Activated CD8-positive, alpha-beta memory T cell treated with anti-CD3 and anti-CD28 coated beads, Interleukin-2, amount 50 U/mL, for 4 hours (primary cell): ENCODE results near the gene KPNA6.
"Not testable (repeated sequence)": the region's sequence is repeated elsewhere in the genome, so short reads cannot be mapped to it uniquely, and the experiment has no call there.

Experiments
- DNase-seq: peaks from one replicate; pipeline ENCODE4 v3.0.0-alpha.2; 2020

The KPNA6 gene

DNA sequence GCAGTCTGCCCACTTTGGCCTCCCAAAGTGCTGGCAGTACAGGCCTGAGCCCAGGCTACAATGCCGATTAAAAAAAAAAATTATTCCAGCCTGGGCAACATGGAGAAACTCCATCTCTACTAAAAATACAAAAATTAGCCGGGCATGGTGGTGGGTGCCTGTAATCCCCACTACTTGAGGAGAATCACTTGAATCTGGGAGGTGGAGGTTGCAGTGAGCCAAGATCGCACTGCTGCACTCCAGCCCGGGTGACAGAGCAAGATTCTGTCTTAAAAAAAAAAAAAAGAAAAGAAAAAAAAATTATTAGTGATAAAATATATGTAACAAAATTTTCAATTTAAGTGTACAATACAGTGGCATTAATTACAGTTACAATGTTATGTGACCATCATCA lies 35.4 kb downstream of the KPNA6 start:
- not testable (repeated sequence) for DNase-seq

DNA sequence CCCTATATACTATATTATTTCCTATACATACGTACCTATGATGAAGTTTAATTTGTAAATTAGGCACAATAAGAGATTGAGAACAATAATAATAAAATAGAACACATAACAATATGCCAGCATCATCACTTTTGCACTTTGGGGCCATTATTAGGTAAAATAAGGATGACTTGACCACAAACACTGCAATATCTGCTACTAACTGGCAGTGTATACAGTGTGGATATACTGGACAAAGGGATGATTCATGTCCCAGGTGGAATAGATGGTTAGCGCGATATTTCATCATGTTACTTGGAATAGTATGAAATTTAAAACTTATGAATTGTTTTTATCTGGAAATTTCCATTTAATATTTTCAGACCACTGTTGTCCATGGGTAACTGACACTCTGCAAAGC lies 36.2 kb downstream of the KPNA6 start:
- no peak for DNase-seq

DNA sequence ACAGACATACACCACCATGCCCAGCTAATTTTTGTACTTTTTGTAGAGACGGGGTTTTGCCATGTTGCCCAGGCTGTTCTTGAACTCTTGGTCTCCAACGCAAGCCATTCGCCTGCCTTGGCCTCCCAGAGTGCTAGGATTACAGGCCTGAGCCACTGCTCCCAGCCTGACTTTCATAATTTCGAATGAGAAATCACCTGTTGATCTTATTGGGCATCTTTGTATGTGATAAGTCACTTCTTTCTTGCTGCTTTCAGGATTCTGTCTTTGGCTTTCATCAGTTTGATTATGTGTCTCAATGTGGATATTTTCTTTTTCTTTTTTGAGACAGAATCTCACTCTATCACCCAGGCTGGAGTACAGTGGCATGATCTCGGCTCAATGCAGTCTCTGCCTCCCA lies 39.9 kb downstream of the KPNA6 start:
- not testable (repeated sequence) for DNase-seq

DNA sequence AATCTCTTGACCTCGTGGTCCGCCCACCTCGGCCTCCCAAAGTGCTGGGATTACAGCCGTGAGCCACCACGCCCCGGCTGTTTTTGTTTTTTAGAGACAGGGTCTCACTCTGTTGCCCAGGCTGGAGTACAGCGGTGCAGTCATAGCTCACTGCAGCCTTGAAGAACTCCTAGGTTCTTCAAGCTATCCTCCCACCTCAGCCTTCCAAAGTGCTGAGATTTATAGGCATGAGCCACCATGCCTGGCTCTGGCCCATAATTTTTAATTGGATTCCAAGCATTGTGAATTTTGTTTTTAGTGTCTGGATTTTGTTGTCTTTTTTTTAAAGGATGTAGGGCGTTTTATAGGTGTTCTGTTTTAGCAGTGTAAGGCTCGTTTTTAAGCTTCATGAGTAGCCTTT lies 43.0 kb downstream of the KPNA6 start:
- DNase-seq, result no peak

DNA sequence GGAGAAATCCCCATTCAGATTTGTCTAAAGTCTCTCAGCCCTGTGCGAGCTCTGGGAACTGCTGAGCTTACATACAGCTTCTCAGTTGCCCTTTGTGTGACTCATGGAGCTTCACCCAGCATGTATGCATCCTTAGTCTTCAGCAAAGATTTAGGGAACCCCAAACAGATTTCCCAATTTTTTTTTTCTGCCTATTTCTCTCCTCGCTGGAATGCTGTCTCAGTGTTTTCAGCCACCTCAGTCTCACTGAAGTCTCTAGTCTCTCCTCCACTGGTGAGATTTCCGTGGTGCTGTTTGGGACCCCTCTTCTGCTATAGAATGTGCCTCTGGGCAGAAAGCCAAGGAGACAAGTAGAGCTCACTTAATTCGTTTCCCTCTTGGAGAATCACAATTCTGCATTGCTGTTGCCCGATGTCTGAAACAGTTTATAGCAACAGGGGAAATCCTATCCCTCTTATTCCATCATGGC lies 43.5 kb downstream of the KPNA6 start:
- no peak for DNase-seq

DNA sequence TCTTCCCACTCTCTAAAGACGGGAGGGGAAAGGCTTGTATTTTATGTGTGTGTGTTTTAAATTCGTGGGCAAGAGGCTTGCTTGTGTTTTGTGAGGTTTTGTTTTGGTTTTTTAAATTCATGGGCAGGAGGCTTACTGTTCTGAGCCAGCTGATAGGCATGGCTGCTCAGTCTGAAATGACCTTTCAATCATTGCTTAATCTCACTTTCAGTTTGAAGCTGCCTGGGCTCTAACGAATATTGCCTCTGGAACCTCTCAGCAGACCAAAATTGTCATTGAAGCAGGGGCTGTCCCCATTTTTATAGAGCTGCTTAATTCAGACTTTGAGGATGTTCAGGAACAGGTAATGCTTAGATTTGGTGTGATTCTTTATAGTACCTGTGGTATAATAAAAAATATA lies 51.3 kb downstream of the KPNA6 start:
- DNase-seq, result no peak

DNA sequence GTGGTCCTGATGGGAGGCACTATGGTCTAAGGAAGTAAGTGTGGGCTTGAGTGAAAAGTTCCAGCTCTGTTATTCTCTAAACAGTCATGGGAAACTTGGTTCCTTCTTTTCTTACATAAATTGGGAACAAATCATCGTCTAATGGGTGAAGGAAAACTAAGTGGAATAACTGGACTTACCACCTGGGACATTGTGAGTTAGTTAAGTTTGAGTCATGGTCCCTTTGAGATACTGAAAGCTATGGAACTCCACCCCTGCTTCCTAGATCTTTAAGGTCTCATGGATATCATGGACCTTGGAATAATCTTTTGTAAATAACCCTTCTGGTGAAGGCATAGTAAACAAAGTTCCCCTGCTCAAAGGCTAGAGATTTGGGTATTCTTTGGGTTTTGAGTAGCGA lies 55.5 kb downstream of the KPNA6 start:
- DNase-seq, result no peak

DNA sequence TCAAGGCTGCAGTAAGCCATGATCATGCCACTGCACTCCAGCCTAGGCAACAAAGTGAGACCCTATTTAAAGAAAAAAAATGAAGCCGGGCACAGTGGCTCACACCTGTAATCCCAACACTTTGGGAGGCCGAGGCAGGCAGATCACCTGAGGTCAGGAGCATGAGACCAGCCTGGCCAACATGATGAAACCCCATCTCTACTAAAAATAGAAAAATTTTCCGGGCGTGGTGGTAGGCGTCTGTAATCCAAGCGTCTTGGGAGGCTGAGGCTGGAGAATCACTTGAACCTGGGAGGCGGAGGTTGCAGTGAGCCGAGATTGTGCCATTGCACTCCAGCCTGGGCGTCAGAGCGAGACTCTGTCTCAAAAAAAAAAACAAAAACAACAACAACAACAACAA lies 57.8 kb downstream of the KPNA6 start:
- not testable (repeated sequence) for DNase-seq

DNA sequence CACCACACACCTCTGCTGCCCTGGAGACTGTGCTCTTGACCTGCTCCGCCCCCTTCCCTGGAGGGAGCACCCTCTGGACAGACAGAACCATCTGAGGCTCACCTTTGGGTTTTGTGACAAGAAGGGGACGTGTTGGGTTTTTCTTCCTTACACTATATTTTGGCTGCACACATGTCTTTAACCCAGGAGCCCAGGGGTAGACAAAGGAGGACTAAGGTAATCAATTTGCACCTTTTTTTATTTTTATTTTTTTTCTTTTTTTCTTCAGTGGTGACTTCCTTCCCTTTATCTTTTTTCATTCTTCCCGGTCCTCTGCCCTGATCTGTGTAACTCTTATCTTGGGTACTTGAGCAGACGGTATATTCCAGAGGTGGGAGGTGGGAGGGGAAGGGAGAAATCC lies 63.1 kb downstream of the KPNA6 start:
- DNase-seq, result no peak

DNA sequence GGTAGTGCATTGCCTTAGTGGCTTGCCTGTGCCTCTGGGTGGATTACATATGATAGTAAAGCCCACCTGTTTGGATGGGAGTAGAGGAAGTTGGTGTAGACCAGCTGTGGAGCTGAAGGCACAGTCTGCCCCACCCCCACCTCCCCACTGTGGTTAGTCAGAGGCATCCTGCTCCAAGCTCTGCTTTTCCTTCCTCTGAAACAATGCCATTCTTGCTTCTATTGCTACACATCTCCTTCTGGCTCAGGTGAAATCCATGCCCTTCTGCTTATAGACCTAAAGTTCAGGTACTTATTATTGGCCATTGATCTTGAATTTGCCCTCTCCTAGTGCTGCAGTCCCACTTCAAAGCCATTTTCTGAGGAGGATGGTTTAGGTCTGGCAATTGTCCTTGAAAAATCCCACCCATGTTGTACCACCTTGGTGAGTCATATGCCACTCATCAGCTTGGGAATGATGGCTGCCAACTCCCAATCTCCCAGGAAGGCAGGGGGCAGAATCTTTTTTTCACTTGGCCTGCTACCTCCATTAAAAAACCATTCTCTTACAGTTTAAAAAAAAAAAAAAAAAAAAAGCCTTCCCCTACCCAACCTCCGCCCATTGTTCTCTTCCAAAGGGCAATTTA lies 64.9 kb downstream of the KPNA6 start:
- DNase-seq, result no peak

DNA sequence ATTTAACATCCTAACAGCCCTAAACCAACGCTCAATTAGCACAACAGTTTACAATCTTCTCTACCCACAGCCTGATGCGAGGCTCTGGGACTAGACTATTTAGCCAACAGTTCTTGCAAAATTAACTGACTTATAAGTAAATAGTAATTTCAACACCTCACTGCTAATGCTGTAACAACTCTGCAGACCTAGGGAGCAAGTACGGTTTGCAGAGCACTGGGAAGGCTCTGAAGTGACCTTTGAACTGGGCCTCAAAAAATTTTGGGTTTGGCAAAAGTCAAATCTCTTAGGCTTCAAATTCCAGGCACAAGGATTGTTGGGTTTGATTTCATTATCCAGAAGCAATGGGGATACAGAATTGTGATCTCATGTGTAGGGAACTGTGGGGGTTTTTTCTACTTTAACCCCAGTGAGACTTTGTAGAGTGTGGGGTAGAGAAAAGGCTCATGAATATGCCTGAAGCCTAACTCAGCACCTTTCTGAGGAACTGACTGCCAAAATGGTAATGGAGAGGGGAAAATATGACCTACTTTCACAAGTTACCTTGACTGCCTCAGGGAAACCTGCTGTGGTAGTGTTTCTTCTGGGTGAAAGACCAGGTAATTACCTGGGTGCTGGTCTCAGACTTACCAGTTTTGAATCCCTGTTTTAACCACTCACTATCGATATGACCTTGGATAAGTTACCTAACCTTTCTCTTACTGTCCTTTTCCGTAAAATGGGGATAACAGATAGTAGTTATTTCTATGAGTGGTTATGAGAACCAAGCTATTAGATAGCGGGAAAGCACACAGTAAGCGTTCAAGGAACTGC lies 70.7 kb downstream of the KPNA6 start:
- DNase-seq, result no peak

DNA sequence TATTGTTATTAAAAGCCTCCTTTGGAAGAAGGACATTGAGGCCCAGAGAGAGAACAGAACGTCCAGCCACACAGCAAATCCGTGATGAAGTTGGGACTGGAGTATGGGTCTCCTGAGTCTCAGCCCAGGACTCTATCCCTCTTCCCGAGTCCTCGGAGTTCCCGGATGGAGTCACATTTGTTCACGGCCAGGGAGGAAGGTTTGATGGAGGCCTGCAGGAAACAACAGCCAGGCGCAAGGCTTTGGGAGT lies 71.3 kb downstream of the KPNA6 start:
- DNase-seq, result no peak

DNA sequence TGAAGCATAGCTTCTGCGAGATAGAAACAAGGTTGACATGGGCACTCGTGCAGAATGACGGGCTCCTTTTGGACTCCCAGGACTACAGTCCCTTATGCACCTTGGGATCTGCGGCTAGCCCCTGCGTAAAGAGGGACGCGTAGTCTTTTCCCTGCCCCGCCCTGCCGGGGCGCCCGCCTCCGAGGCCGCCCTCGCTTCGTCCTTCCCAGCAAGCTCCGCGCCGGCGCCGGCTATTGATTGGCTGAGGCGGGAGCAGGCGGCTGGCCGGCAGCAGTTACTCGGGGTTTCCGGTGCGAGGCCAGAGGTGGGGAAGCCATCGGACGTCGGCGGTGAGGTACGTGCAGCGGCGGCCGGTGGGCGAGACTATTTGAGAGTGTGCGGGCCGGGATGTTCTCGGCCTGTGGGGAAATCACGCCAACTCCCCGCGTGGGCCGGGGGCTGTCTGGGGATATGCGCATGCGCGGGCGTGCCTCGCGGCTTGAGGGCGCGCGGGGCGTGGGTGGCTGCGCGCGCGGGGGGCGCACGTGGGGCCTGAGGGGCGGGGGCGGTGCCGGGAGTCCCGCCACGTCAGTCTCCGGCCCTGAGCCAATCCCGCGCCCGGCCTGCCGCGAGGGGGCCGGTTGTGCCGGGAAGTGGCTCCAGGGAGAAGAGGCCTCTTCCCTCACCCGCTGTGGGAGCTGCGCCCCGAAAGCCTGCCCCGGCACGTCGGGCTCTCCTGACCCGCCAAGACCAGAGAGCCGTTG lies 71.8 kb downstream of the KPNA6 start, which contains the start of gene TXLNA:
TSS of gene TXLNA (plus strand) at position 233 of the 743 bp plus-strand sequence. CDS start 671 bp downstream, outside the sequence.
- peak; percentile 91 for DNase-seq

DNA sequence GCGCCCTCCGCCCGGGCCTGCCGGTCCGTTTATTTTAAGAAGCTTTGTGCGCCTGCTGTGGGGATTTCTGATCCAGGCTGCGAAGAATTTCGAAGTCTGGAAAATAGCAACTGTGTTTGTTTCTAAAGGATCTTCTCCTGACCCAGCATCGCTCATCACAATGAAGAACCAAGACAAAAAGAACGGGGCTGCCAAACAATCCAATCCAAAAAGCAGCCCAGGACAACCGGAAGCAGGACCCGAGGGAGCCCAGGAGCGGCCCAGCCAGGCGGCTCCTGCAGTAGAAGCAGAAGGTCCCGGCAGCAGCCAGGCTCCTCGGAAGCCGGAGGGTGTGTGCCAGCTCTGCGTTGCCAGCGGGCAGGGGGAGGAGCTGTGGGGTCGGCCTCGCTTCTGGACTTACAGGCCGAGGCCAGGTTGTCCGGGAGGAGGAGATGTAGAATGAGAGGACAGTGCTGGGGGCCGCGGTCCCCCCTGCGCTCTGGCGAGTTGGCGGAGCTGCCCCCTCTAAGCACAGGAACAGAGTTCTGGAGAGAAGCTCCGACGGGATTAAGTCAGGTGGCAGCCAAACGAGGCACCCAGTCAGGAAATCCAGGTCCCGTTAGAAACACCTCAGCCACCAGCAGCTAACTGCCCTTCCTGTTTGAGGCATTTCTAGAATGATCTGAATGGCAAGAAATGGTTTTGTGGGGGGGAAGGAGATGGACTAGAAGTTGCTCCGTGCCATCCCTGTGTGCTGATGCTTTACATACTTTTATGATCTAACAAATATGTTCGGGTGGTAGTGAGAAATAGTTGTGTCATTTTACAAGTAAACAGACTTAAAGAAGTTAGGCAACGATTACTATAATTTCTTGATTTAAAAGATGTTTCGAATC lies 72.6 kb downstream of the KPNA6 start:
- DNase-seq, result peak; percentile 36

DNA sequence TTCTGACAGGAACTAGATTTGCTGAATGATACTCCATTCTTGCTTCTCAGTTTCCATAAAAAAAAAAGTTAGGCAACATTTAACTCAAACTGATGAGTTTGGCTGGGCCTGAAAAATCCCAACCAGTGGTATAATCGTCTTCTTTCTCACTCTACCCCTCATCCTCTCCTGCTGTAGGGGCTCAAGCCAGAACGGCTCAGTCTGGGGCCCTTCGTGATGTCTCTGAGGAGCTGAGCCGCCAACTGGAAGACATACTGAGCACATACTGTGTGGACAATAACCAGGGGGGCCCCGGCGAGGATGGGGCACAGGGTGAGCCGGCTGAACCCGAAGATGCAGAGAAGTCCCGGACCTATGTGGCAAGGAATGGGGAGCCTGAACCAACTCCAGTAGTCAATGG lies 73.2 kb downstream of the KPNA6 start:
- no peak for DNase-seq

DNA sequence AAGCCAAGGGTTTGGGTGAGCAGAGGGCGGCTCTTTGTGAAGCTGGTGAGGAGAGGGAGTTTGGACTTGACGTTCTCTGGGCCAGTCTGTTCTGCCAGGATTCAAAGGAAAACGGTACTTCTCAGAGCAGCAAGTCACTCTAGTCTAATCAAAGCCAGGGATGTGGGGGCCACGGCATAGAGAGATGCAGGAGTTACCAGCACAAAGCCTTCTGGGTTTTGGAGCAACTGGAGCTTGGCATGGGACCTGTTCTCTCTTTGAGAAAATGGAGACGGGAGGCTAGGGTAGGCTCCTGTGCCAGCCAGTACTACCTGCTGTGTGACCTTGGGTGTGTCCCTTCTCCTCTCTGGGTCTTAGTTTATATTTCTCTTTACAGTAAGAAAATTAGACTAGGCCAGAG lies 73.7 kb downstream of the KPNA6 start:
- no peak for DNase-seq

DNA sequence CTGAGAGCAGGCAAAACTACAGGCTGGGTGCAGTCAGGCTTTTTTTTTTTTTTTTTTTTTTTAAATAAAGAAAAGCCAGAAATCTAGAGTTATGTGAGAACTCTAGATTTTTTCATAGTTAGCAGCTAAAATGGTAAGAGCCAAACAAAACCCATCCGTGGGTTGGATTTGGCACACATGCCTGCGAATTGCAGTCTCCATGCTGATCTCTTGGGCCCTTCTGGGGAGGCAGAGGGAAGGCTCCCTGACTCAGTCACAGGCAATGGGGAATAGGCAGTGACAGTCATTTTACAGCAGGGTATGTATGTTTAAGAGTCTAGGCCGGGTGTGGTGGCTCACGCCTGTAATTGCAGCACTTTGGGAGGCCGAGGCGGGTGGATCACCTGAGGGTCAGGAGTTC lies 74.2 kb downstream of the KPNA6 start:
- DNase-seq, result no peak

DNA sequence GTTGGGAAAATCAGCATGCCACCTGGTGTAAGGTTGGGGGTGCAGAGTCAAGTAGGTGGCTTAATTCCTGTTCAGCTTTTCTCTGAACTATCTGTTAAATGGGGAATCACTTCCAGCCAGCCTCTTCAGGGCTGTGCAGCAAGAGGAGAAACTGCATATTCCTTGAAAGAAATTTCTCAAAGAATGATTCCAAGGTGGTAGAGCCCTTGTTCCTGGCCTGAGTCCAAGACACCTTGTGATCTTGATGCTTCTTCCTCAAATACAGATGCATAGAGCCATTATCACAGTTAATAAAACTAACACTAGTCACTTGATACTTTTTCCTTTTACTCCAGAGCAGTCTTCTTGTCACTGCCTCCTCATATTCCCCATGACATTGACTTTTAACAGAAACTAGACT lies 76.8 kb downstream of the KPNA6 start:
- DNase-seq, result no peak

DNA sequence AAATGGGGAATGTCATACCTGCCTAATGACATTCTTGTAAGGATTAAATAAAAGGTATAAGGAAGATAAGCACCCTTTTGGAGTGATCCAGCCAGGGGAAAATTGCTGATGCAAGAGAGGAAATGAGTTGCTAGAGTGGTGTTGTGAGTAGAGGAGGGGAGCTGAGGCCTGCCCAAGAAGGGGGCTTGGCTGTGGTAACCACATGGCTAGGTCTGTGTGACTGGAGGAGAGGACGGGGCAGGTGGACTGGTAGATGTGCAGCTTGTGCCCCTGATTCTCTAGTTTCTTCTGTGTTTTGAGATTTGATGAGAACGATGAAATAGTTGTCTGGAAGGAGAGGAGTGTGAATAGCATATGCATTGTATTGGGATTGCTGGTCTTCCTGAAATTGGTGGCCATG lies 78.2 kb downstream of the KPNA6 start:
- no peak for DNase-seq

DNA sequence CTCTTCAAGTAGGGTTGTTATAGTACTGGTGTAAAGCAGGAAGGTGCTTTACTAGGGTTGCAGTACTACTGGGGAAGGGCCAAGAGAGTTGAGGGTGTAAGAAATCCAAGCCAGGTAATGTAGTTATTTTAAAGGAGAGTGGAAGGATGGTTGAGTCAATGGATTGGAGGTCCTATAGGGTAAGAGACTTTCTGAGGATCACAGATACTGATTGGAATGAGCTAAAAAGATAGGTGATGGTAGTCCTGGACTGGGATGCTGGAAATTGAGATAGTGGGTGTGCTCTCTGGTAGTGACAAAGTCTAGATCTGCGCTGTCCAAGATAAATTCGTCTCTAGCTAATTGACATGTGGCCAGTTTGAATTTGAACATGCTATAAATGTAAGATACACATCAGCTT lies 78.6 kb downstream of the KPNA6 start:
- no peak for DNase-seq

DNA sequence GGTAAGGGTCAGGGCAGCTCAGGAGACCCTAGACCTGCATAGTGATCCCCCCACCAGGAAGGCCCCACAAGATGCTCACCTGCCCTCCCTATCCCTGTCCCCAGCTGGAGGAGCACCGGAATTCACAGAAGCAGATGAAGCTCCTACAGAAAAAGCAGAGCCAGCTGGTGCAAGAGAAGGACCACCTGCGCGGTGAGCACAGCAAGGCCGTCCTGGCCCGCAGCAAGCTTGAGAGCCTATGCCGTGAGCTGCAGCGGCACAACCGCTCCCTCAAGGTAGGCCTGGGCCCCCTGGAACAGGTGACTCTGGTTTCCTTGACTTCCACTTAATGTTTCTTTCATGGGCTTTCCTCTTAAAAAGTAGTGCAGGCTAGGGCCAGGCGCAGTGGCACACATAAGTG lies 80.0 kb downstream of the KPNA6 start:
- DNase-seq, result no peak

DNA sequence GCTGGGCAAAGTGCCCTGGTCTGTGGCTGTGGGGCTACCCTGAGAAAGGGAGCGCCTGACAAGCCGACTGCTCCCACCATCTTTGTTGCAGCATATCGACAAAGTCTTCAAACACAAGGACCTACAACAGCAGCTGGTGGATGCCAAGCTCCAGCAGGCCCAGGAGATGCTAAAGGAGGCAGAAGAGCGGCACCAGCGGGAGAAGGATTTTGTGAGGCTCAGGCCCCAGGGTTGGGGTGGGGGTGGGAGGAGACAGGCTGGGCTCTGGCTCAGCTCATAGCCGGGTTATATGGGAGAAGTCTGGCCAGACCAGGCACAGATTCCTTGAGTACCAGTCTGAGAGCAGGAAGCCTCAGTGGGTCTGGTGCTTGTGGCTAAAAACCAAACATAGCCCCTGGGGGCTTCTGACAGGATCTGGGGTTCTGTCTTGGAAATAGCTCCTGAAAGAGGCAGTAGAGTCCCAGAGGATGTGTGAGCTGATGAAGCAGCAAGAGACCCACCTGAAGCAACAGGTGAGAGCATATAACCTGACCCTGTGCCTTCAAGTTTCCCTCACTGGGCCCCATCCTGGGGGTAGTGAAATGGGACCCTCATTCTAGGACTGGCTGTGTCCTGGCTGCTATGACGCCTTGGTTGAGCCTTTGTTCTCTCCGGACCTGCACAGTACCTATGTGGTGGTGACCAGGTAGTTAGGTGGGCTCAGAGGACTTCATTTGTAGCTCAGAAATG lies 84.5 kb downstream of the KPNA6 start:
- DNase-seq, result no peak
